ENCODE measurements around the gene PPP1R12C.

DNA sequence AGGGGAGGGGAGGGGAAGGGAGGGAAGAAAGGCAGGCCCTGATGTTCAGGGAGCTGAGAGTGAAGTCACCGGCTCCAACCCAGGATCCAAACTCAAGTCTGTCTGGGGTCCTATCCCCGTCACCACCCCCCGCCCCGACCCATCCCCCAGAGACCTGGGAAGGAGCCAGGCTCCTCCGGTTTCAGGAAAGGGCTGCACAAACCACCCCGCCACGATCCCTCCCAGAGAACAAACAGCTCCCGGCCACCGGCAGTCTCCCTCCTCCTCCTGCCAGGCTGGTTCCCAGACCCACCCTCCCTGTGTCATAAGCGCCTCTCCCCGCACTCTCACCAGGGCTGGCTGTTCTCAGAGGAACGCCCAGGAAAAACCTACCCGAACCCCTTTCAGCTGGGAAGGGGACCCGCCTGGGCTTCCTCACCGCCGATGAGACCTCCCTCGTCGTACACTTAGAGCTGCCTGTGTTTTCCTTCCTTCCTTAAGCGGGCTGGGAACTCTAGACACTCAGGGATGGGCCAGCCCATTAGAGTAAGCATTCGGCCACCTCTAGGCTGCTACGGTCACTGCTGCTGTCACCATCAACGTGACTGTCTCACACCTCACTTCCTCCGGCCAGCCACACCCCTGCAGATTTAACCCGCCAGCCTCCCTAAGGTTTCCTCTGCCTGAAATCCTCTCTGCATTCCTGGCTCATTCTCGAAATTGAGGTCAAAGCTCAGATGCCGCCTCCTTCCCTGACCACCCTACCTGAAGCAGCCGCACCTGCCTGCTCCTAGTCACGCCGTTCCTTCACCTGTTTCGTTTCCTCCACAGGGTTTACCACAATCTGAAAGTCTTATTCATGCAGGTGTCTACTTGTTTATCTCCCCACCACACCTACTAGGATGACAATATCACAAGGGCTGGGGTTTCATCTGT is 48.2 kb downstream of the PPP1R12C start:
- TF ChIP-seq, protein P1, sequence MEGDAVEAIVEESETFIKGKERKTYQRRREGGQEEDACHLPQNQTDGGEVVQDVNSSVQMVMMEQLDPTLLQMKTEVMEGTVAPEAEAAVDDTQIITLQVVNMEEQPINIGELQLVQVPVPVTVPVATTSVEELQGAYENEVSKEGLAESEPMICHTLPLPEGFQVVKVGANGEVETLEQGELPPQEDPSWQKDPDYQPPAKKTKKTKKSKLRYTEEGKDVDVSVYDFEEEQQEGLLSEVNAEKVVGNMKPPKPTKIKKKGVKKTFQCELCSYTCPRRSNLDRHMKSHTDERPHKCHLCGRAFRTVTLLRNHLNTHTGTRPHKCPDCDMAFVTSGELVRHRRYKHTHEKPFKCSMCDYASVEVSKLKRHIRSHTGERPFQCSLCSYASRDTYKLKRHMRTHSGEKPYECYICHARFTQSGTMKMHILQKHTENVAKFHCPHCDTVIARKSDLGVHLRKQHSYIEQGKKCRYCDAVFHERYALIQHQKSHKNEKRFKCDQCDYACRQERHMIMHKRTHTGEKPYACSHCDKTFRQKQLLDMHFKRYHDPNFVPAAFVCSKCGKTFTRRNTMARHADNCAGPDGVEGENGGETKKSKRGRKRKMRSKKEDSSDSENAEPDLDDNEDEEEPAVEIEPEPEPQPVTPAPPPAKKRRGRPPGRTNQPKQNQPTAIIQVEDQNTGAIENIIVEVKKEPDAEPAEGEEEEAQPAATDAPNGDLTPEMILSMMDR (conservative IDR thresholded peaks at IDR 0.05), result no peak; the same call in 1 of the 2 replicates
- TF ChIP-seq EZH2 (IDR thresholded peaks at IDR 0.05; ENCODE audit: low read depth), result no peak

Data from PC-9 (cell line).